SK-N-SH treated with all-trans-retinoic acid at 6 μM for 48 hours (cell line): ENCODE data around the gene CA11.

Experiments used
- ATAC-seq: fragments of 200-7000 bp; cut with Tn5 transposase; 3 replicates; pipeline ENCODE4 v1.9.1; 2020; ENCODE audit warnings: mild to moderate bottlenecking, moderate library complexity
- ARNTL ChIP-seq: fragments of 450-650 bp; formaldehyde crosslinking; IDR thresholded peaks from 2 replicates; pipeline ENCODE4 v1.5.0; 2020; ENCODE audit warnings: low read depth, mild to moderate bottlenecking, moderate library complexity, borderline replicate concordance
- BACH2 ChIP-seq: fragments of 250-450 bp; sonication (Bioruptor Pico); IDR thresholded peaks from 2 replicates; pipeline ENCODE4 v1.9.0; 2021; ENCODE audit warnings: mild to moderate bottlenecking, borderline replicate concordance
- CREB5 ChIP-seq: fragments of 250-450 bp; sonication (Bioruptor Pico); IDR thresholded peaks from 2 replicates; pipeline ENCODE4 v1.5.1; 2020; ENCODE audit warnings: low read depth, mild to moderate bottlenecking, moderate library complexity
- CSDC2 ChIP-seq: fragments of 250-450 bp; sonication (Bioruptor Pico); IDR thresholded peaks from 2 replicates; pipeline ENCODE4 v1.5.0; 2020; ENCODE audit warnings: mild to moderate bottlenecking, moderate library complexity
- CSRNP3 ChIP-seq: fragments of 250-450 bp; sonication (Bioruptor Pico); IDR thresholded peaks from 2 replicates; pipeline ENCODE4 v1.5.1; 2021; ENCODE audit warnings: mild to moderate bottlenecking, moderate library complexity
- ESRRG ChIP-seq: fragments of 250-450 bp; sonication (Bioruptor Pico); IDR thresholded peaks from 2 replicates; pipeline ENCODE4 v1.6.1; 2021; ENCODE audit warnings: mild to moderate bottlenecking
- GLIS3 ChIP-seq: fragments of 250-450 bp; sonication (Bioruptor Pico); IDR thresholded peaks from 2 replicates; pipeline ENCODE4 v1.5.0; 2020; ENCODE audit warnings: mild to moderate bottlenecking, moderate library complexity
- ISL1 ChIP-seq: fragments of 250-450 bp; sonication (Bioruptor Pico); IDR thresholded peaks from 2 replicates; pipeline ENCODE4 v2.1.2; 2022; ENCODE audit warnings: mild to moderate bottlenecking, moderate library complexity
- OSR1 ChIP-seq: fragments of 250-450 bp; sonication (Bioruptor Pico); IDR thresholded peaks from 2 replicates; pipeline ENCODE4 v1.8.0; 2022; ENCODE audit warnings: moderate library complexity, mild to moderate bottlenecking, inconsistent platforms
- PATZ1 ChIP-seq: fragments of 250-450 bp; sonication (Bioruptor Pico); IDR thresholded peaks from 2 replicates; pipeline ENCODE4 v1.8.0; 2020; ENCODE audit warnings: mild to moderate bottlenecking, moderate library complexity, borderline replicate concordance
- POU6F1 ChIP-seq: fragments of 250-450 bp; sonication (Bioruptor Pico); IDR thresholded peaks from 2 replicates; pipeline ENCODE4 v1.8.0; 2021; ENCODE audit warnings: low read depth, mild to moderate bottlenecking, moderate library complexity, borderline replicate concordance
- PPARA ChIP-seq: fragments of 250-450 bp; sonication (Bioruptor Pico); IDR thresholded peaks from 2 replicates; pipeline ENCODE4 v1.5.0; 2020; ENCODE audit warnings: mild to moderate bottlenecking, borderline replicate concordance
- RARB ChIP-seq: fragments of 250-450 bp; sonication (Bioruptor Pico); IDR thresholded peaks from 2 replicates; pipeline ENCODE4 v1.8.0; 2021; ENCODE audit warnings: mild to moderate bottlenecking, moderate library complexity
- SNAI2 ChIP-seq: fragments of 250-450 bp; sonication (Bioruptor Pico); IDR thresholded peaks from 2 replicates; pipeline ENCODE4 v1.5.0; 2020; ENCODE audit warnings: mild to moderate bottlenecking, moderate library complexity
- TCF4 ChIP-seq: fragments of 250-450 bp; sonication (Bioruptor Pico); IDR thresholded peaks from 2 replicates; pipeline ENCODE4 v1.8.0; 2021; ENCODE audit warnings: mild to moderate bottlenecking, moderate library complexity, borderline replicate concordance
- TOX ChIP-seq: fragments of 250-450 bp; sonication (Bioruptor Pico); IDR thresholded peaks from 2 replicates; pipeline ENCODE4 v1.8.0; 2021; ENCODE audit warnings: mild to moderate bottlenecking, moderate library complexity, borderline replicate concordance
- ZC3H10 ChIP-seq: fragments of 250-450 bp; sonication (Bioruptor Pico); IDR thresholded peaks from 2 replicates; pipeline ENCODE4 v1.5.1; 2021; ENCODE audit warnings: mild to moderate bottlenecking, moderate library complexity
- ZFP3 ChIP-seq: fragments of 250-450 bp; sonication (Bioruptor Pico); IDR thresholded peaks from 2 replicates; pipeline ENCODE4 v1.5.0; 2020; ENCODE audit warnings: mild to moderate bottlenecking, moderate library complexity
- ZFP30 ChIP-seq: fragments of 450-650 bp; formaldehyde crosslinking; IDR thresholded peaks from 2 replicates; pipeline ENCODE4 v1.5.0; 2022; ENCODE audit warnings: mild to moderate bottlenecking, moderate library complexity
- ZNF565 ChIP-seq: fragments of 450-650 bp; formaldehyde crosslinking; conservative IDR thresholded peaks from 2 replicates; pipeline ENCODE4 v1.5.0; 2020; ENCODE audit warnings: low read depth, mild to moderate bottlenecking, moderate library complexity
- ZNF70 ChIP-seq: fragments of 450-650 bp; formaldehyde crosslinking; IDR thresholded peaks from 2 replicates; pipeline ENCODE4 v1.5.0; 2020; ENCODE audit warnings: mild to moderate bottlenecking, moderate library complexity
- ZNF8 ChIP-seq: fragments of 450-650 bp; formaldehyde crosslinking; IDR thresholded peaks from 2 replicates; pipeline ENCODE4 v1.5.0; 2020; ENCODE audit warnings: mild to moderate bottlenecking, moderate library complexity

The CA11 gene

GRCh38 chr19:48607359-48607755 is 38.6 kb downstream of the CA11 start (continued):
- no peak for TF ChIP-seq PATZ1 (CRISPR knock-in tag)
- no peak for TF ChIP-seq ESRRG (CRISPR knock-in tag)
- TF ChIP-seq CSDC2 (CRISPR knock-in tag), result no peak
- no peak for TF ChIP-seq PPARA
- no peak for TF ChIP-seq BACH2 (CRISPR knock-in tag)
- TF ChIP-seq ZC3H10 (CRISPR knock-in tag), result no peak
- TF ChIP-seq SNAI2 (CRISPR knock-in tag), result no peak
- no peak for TF ChIP-seq ARNTL (CRISPR knock-in tag)

GRCh38 chr19:48606463-48607358 is 39.3 kb downstream of the CA11 start, which contains the start of gene SPACA4:
Gene SPACA4, plus strand, starts transcription at chr19:48606742. Its CDS starts 237 bp downstream, at chr19:48606979.
- ATAC-seq, result no peak
- TF ChIP-seq SNAI2 (CRISPR knock-in tag), result no peak
- TF ChIP-seq PPARA, result no peak
- no peak for TF ChIP-seq CSDC2 (CRISPR knock-in tag)
- TF ChIP-seq ZNF8 (CRISPR knock-in tag), result no peak
- TF ChIP-seq ZFP3 (CRISPR knock-in tag), result no peak
- TF ChIP-seq ESRRG (CRISPR knock-in tag), result no peak
- no peak for TF ChIP-seq ZNF70 (CRISPR knock-in tag)
- TF ChIP-seq POU6F1 (CRISPR knock-in tag), result no peak
- no peak for TF ChIP-seq BACH2 (CRISPR knock-in tag)
- no peak for TF ChIP-seq ZFP30 (CRISPR knock-in tag)
- TF ChIP-seq OSR1 (CRISPR knock-in tag), result no peak
- no peak for TF ChIP-seq TOX (CRISPR knock-in tag)
- no peak for TF ChIP-seq CREB5
- TF ChIP-seq GLIS3, result no peak
- no peak for TF ChIP-seq PATZ1 (CRISPR knock-in tag)
- no peak for TF ChIP-seq ZNF565
- no peak for TF ChIP-seq ISL1
- TF ChIP-seq ARNTL (CRISPR knock-in tag), result no peak

- ATAC-seq, result no peak
- no peak for TF ChIP-seq TOX (CRISPR knock-in tag)
- no peak for TF ChIP-seq PPARA
- no peak for TF ChIP-seq ZNF70 (CRISPR knock-in tag)
- no peak for TF ChIP-seq ZFP3 (CRISPR knock-in tag)
- no peak for TF ChIP-seq GLIS3
- no peak for TF ChIP-seq RARB (CRISPR knock-in tag)
- no peak for TF ChIP-seq ZNF565
- TF ChIP-seq SNAI2 (CRISPR knock-in tag), result no peak
- TF ChIP-seq CREB5, result no peak
- TF ChIP-seq ESRRG (CRISPR knock-in tag), result no peak
- no peak for TF ChIP-seq CSRNP3
- TF ChIP-seq ARNTL (CRISPR knock-in tag), result no peak
- no peak for TF ChIP-seq OSR1 (CRISPR knock-in tag)
- TF ChIP-seq PATZ1 (CRISPR knock-in tag), result no peak
- no peak for TF ChIP-seq ZFP30 (CRISPR knock-in tag)
- TF ChIP-seq ISL1, result no peak
- TF ChIP-seq TCF4 (CRISPR knock-in tag), result no peak
- no peak for TF ChIP-seq CSDC2 (CRISPR knock-in tag)
Observed at GRCh38 chr19:48603850-48604249, 42.1 kb downstream of the CA11 start.
